Spleen (tissue), 11 donors: ENCODE measurements around the gene SNRNP70. TPM values are rescaled to one million over a fixed set of nuclear protein-coding genes. Genes with fewer than 3 reads are reported as not detected.

Experiments
- DNase-seq: peaks from one replicate; pipeline ENCODE4 v3.0.0-alpha.2; 2020
- H3K27ac ChIP-seq, 8 donors: fragments of 200-600 bp; sonication (generic) in 7 of 8; 1 replicate in 4 of 8; 2 replicates in 4 of 8; pipeline versions ENCODE4 v1.5.0 to v1.8.0; 2016 to 2021; ENCODE audit warnings: inconsistent platforms in 4 of 8, mild to moderate bottlenecking in 4 of 8, moderate library complexity in 1 of 8
- H3K27me3 ChIP-seq, 7 donors: fragments of 200-600 bp; sonication (generic) in 6 of 7; replicated peaks in 1 of 7; 1 replicate in 4 of 7; 2 replicates in 3 of 7; pipeline versions ENCODE4 v1.5.0 to v1.8.0; 2016 to 2021; ENCODE audit warnings: inconsistent platforms in 3 of 7, mild to moderate bottlenecking in 1 of 7
- H3K36me3 ChIP-seq, 6 donors: fragments of 200-600 bp; sonication (generic) in 5 of 6; 1 replicate in 4 of 6; 2 replicates in 2 of 6; pipeline versions ENCODE4 v1.5.0 to v1.8.0; 2016 to 2021; ENCODE audit warnings: inconsistent platforms in 2 of 6
- H3K4me1 ChIP-seq, 6 donors: fragments of 200-600 bp; sonication (generic) in 5 of 6; 1 replicate in 3 of 6; 2 replicates in 3 of 6; pipeline versions ENCODE4 v1.5.0 to v1.8.0; 2016 to 2021; ENCODE audit warnings: inconsistent platforms in 3 of 6
- H3K4me3 ChIP-seq, 8 donors: fragments of 200-600 bp; sonication (generic) in 7 of 8; 1 replicate in 4 of 8; 2 replicates in 4 of 8; pipeline versions ENCODE4 v1.5.0 to v1.8.0; 2016 to 2021; ENCODE audit warnings: inconsistent platforms in 4 of 8, mild to moderate bottlenecking in 4 of 8, moderate library complexity in 2 of 8
- H3K9me3 ChIP-seq, 8 donors: fragments of 200-600 bp; sonication (generic) in 7 of 8; 1 replicate in 4 of 8; 2 replicates in 4 of 8; pipeline versions ENCODE4 v1.5.0 to v1.8.0; 2016 to 2021; ENCODE audit warnings: inconsistent platforms in 4 of 8
- POLR2A ChIP-seq, 3 donors: fragments of 450-650 bp; IDR thresholded peaks; one replicate each; pipeline ENCODE4 v1.5.1; 2017; ENCODE audit warnings: antibody characterized with exemption in 3 of 3, mild to moderate bottlenecking in 1 of 3
- POLR2AphosphoS5 ChIP-seq, 3 donors: sonication (generic); formaldehyde crosslinking; IDR thresholded peaks; one replicate each; pipeline ENCODE4 v1.5.1; 2017; ENCODE audit warnings: antibody characterized with exemption in 3 of 3
- WGBS, 5 donors: extraction: QIAGEN DNeasy Blood & Tissue Kit in 3 of 5; methylation state at CpG; one replicate each; pipeline versions ENCODE4 v1.1.5 to v1.1.7; 2013 to 2018; 5-methylcytosine and 5-hydroxymethylcytosine counted together
- intact Hi-C: fragments of 100-400 bp; cut with DNase I; formaldehyde crosslinking; loops from one replicate; pipeline ENCODE4 v1.15.0; 2023; ENCODE audit warnings: low total_unique reads
- polyA plus RNA-seq, 3 donors: library from polyadenylated mRNA; stranded (reverse); fragments of 200-250 nt; gene quantifications; one replicate each; pipeline ENCODE4 v1.2.1, GENCODE V29; 2013
- total RNA-seq, 7 donors: library from RNA; depleted of rRNA in 3 of 7; stranded (reverse); fragments of >200 nt in 3 of 7; fragmentation: NEBNext Ultra II Directional in 4 of 7; extraction: Animal tissue kit (Norgen Biotek cat#: 25700) in 4 of 7; gene quantifications; one replicate each; pipeline versions ENCODE4 v1.1.0 to v1.2.1, GENCODE V29; 2016 to 2021
- TF ChIP-seq, protein P1 (sequence below), 11 experiments: fragments of 200-600 bp in 7 of 11; fragments of 450-650 bp in 4 of 11; sonication (generic) in 4 of 11; IDR thresholded peaks in 8 of 11; conservative IDR thresholded peaks in 3 of 11; 1 replicate in 7 of 11; 2 replicates in 4 of 11; pipeline versions ENCODE4 v1.4.0 to v1.8.0; 2016 to 2021; ENCODE audit warnings: antibody characterized with exemption in 11 of 11, inconsistent platforms in 4 of 11, mild to moderate bottlenecking in 1 of 11
- donor health status: healthy with polysubstance abuse.
- donor health status: DM: no; HTN: no; CAD: no; lungs with moderate emphysema.
- donor health status: DM: no; HTN: no; CAD: no.
- donor health status: Bipolar disorder and iron deficiency.
- donor health status: healthy.
- donor health status: DM: no; HTN: no; CAD: no.
- donor health status: DM: yes; HTN: yes; CAD: no.

The SNRNP70 gene
- total and polyA plus RNA-seq, 10 donors: 198 to 559 (median 272) TPM

DNA sequence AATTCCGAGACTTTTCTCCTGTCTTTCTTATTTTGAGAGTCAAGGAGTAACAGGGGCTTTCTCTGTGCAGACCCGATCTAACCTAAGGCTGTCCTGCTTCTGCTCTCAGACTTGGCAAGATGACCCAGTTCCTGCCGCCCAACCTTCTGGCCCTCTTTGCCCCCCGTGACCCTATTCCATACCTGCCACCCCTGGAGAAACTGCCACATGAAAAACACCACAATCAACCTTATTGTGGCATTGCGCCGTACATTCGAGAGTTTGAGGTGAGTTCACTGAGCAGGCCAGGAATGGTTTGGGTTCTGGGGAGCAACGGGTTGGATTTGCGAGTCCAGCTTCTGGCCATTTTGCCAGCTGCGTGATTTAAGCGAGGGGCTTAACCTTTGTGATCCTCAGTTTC is 1.0 kb downstream of the SNRNP70 start:
- WGBS, 5 donors: 47 to 57% (median 55%) methylated on average over 11 of the region's 11 CpGs

GRCh38 chr19:49091391-49092038 is 6.3 kb downstream of the SNRNP70 start:
- peaks cover 15 to 100% (median 87%) of the 10 kb centered on the region in 6 donors for H3K36me3 ChIP-seq
- intact Hi-C loops: loop anchor here (10.0 kb wide), 1 partner anchor 53 kb away; no protein-coding TSS in a partner anchor
- H3K27me3 ChIP-seq: no peaks in the 10 kb centered on the region
- no peaks in the 10 kb centered on the region for H3K9me3 ChIP-seq
- H3K27ac ChIP-seq: no peak overlapping the region
- peaks cover 13 to 67% (median 33%) of the 10 kb centered on the region in 6 donors for H3K4me1 ChIP-seq
- WGBS, 5 donors: 84 to 92% (median 91%) methylated on average over 17 of the region's 17 CpGs
- DNase-seq: no peak
- no peak for TF ChIP-seq POLR2AphosphoS5 (IDR thresholded peaks at IDR 0.05)
- H3K4me3 ChIP-seq: no peak overlapping the region

More for the DNA sequence above, 1.0 kb downstream of the SNRNP70 start:
- H3K4me3 ChIP-seq: peak overlapping the region; percentile 75 to 99 (median 95)
- TF ChIP-seq POLR2AphosphoS5 (IDR thresholded peaks at IDR 0.05): no peak
- TF ChIP-seq, protein P1, sequence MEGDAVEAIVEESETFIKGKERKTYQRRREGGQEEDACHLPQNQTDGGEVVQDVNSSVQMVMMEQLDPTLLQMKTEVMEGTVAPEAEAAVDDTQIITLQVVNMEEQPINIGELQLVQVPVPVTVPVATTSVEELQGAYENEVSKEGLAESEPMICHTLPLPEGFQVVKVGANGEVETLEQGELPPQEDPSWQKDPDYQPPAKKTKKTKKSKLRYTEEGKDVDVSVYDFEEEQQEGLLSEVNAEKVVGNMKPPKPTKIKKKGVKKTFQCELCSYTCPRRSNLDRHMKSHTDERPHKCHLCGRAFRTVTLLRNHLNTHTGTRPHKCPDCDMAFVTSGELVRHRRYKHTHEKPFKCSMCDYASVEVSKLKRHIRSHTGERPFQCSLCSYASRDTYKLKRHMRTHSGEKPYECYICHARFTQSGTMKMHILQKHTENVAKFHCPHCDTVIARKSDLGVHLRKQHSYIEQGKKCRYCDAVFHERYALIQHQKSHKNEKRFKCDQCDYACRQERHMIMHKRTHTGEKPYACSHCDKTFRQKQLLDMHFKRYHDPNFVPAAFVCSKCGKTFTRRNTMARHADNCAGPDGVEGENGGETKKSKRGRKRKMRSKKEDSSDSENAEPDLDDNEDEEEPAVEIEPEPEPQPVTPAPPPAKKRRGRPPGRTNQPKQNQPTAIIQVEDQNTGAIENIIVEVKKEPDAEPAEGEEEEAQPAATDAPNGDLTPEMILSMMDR (IDR thresholded peaks at IDR 0.05 in 8 of 11, conservative IDR thresholded peaks at IDR 0.05 in 3 of 11): no peak
- intact Hi-C loops: no loop called here
- H3K4me1 ChIP-seq: peaks cover 21 to 60% (median 41%) of the 10 kb centered on the region in 6 donors
- DNase-seq: no peak
- H3K9me3 ChIP-seq: no peaks in the 10 kb centered on the region
- peaks cover 2 to 50% (median 35%) of the 10 kb centered on the region in 6 donors for H3K36me3 ChIP-seq
- H3K27me3 ChIP-seq: no peaks in the 10 kb centered on the region
- peak overlapping the region in 5 of 8 donors; percentile 89 to 96 (median 93) for H3K27ac ChIP-seq

- Histone ChIP-seq H3K4me1 (peaks cover 5 to 64% (median 26%) of the 10 kb centered on the region in 6 donors), H3K9me3 (no peaks in the 10 kb centered on the region), H3K27me3 (no peaks in the 10 kb centered on the region), H3K4me3 (no peak overlapping the region), H3K27ac (no peak overlapping the region), H3K36me3 (peaks cover 15 to 100% (median 92%) of the 10 kb centered on the region in 6 donors)
- 94 to 97% (median 96%) methylated on average over 6 of the region's 6 CpGs for WGBS, 5 donors
- intact Hi-C loops: loop anchor here (10.0 kb wide), 1 partner anchor 52 kb away; no protein-coding TSS in a partner anchor
- no peak for TF ChIP-seq POLR2AphosphoS5 (IDR thresholded peaks at IDR 0.05)
- TF ChIP-seq, protein P1 (IDR thresholded peaks at IDR 0.05 in 8 of 11, conservative IDR thresholded peaks at IDR 0.05 in 3 of 11): no peak
- no peak for TF ChIP-seq POLR2A (IDR thresholded peaks at IDR 0.05)
- DNase-seq: no peak
Observed at GRCh38 chr19:49092686-49093085, 7.4 kb downstream of the SNRNP70 start.

GRCh38 chr19:49094505-49095482 is 9.5 kb downstream of the SNRNP70 start:
- peak in 1 of 3 donors; percentile 58 for TF ChIP-seq POLR2AphosphoS5 (IDR thresholded peaks at IDR 0.05)
- TF ChIP-seq POLR2A (IDR thresholded peaks at IDR 0.05): no peak
- whole genome bisulfite sequencing, 5 donors: 79 to 86% (median 82%) methylated on average over 23 of the region's 23 CpGs
- Histone ChIP-seq H3K27me3 (no peaks in the 10 kb centered on the region), H3K9me3 (no peaks in the 10 kb centered on the region), H3K36me3 (peaks cover 19 to 100% (median 94%) of the 10 kb centered on the region in 6 donors), H3K4me3 (no peak overlapping the region), H3K4me1 (peaks cover 0 to 51% (median 16%) of the 10 kb centered on the region in 6 donors), H3K27ac (no peak overlapping the region)
- no peak for DNase-seq
- intact Hi-C loops: loop anchor here (10.0 kb wide), 1 partner anchor 50 kb away; no protein-coding TSS in a partner anchor
